ENCODE data around the gene ARHGAP1.

DNA sequence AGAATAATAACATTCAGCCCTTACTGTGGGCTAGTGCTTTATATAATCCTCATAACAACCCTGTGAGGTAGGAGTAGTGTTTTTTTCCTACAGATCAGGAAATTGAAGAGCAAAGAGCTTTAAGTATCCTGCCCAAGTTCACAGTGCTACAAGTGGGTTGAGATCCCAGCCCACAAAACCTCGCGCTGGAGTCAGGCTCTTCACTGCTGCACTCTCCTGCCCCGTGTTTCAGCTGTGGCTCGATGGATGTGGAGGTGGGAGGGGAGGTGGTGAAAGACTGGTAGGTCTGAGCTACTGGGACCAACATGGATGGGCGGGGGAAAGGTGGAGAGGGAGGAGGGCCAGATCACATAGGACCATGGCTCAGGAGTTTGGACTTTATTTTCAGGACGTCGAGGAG, 6.5 kb upstream of the ARHGAP1 start:
- TF ChIP-seq, protein P1, sequence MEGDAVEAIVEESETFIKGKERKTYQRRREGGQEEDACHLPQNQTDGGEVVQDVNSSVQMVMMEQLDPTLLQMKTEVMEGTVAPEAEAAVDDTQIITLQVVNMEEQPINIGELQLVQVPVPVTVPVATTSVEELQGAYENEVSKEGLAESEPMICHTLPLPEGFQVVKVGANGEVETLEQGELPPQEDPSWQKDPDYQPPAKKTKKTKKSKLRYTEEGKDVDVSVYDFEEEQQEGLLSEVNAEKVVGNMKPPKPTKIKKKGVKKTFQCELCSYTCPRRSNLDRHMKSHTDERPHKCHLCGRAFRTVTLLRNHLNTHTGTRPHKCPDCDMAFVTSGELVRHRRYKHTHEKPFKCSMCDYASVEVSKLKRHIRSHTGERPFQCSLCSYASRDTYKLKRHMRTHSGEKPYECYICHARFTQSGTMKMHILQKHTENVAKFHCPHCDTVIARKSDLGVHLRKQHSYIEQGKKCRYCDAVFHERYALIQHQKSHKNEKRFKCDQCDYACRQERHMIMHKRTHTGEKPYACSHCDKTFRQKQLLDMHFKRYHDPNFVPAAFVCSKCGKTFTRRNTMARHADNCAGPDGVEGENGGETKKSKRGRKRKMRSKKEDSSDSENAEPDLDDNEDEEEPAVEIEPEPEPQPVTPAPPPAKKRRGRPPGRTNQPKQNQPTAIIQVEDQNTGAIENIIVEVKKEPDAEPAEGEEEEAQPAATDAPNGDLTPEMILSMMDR (IDR thresholded peaks at IDR 0.05), result no peak
- no peak for TF ChIP-seq POLR2A (IDR thresholded peaks at IDR 0.05)

Measured in adrenal gland (tissue), 5 donors.